HEK293 (cell line): Measurements from ENCODE around the gene KIF22.

Experiments used
- CTCF ChIA-PET: fragments of 350-600 bp; formaldehyde crosslinking; extraction: SDS; loops from one replicate; lab custom pipeline; 2021; ENCODE audit warnings: antibody characterized with exemption; lab: Yijun Ruan, JAX
- POLR2A ChIA-PET: fragments of 300-600 bp; formaldehyde crosslinking; extraction: SDS; loops from one replicate; lab custom pipeline; 2020; ENCODE audit warnings: antibody characterized with exemption, inconsistent platforms; lab: Yijun Ruan, JAX
- H3K27ac ChIP-seq: fragments of 200-500 bp; sonication (Bioruptor generic); 2 replicates; pipeline ENCODE4 v1.5.1; 2014; ENCODE audit warnings: low read depth, low read length, control low read depth, inconsistent platforms; ENCODE audit errors: extremely low read depth
- H3K36me3 ChIP-seq, 2 experiments: fragments of 200-500 bp in 1 of 2; sonication (Bioruptor generic) in 1 of 2; 1 replicate in 1 of 2; 2 replicates in 1 of 2; pipeline ENCODE4 v1.5.1; 2014 to 2017; ENCODE audit warnings: inconsistent platforms in 2 of 2, low read length in 2 of 2; ENCODE audit not compliant: control insufficient read depth in 2 of 2, insufficient read depth in 1 of 2
- H3K4me1 ChIP-seq: fragments of 200-500 bp; sonication (Bioruptor generic); 2 replicates; pipeline ENCODE4 v1.5.1; 2014; ENCODE audit warnings: mild to moderate bottlenecking, low read length, inconsistent platforms; ENCODE audit not compliant: control insufficient read depth, insufficient read depth
- H3K4me3 ChIP-seq: 2 replicates; pipeline ENCODE4 v1.5.1; 2011; ENCODE audit warnings: low read depth, mild to moderate bottlenecking, control low read depth, low read length, moderate library complexity
- H3K9me3 ChIP-seq: fragments of 200-500 bp; sonication (Bioruptor generic); 2 replicates; pipeline ENCODE4 v1.5.1; 2014; ENCODE audit warnings: low read depth, low read length, inconsistent platforms; ENCODE audit not compliant: control insufficient read depth, insufficient read depth
- HOXC10 ChIP-seq: sonication (generic); formaldehyde crosslinking; IDR thresholded peaks from 2 replicates; pipeline ENCODE4 v1.8.1; 2023; ENCODE audit warnings: mild to moderate bottlenecking, missing genetic modification reagents
- MYNN ChIP-seq: fragments of 450-650 bp; formaldehyde crosslinking; IDR thresholded peaks from 2 replicates; pipeline ENCODE4 v1.5.1; 2016; ENCODE audit warnings: missing biosample characterization, missing genetic modification characterization, borderline replicate concordance
- PRDM1 ChIP-seq: fragments of 450-650 bp; formaldehyde crosslinking; IDR thresholded peaks from 2 replicates; pipeline ENCODE4; 2016; ENCODE audit warnings: missing biosample characterization, missing genetic modification characterization
- PRDM10 ChIP-seq: fragments of 450-650 bp; formaldehyde crosslinking; IDR thresholded peaks from 2 replicates; pipeline ENCODE4 v1.5.1; 2016; ENCODE audit warnings: missing biosample characterization, missing genetic modification characterization
- ZNF146 ChIP-seq: fragments of 450-650 bp; formaldehyde crosslinking; IDR thresholded peaks from 2 replicates; pipeline ENCODE4 v1.5.1; 2016; ENCODE audit warnings: missing biosample characterization, missing genetic modification characterization
- ZNF214 ChIP-seq: fragments of 450-650 bp; formaldehyde crosslinking; IDR thresholded peaks from 2 replicates; pipeline ENCODE4 v1.5.1; 2017; ENCODE audit warnings: missing biosample characterization, mild to moderate bottlenecking, missing genetic modification characterization, borderline replicate concordance
- ZNF302 ChIP-seq: fragments of 450-650 bp; formaldehyde crosslinking; IDR thresholded peaks from 2 replicates; pipeline ENCODE4 v1.5.1; 2016; ENCODE audit warnings: missing biosample characterization, missing genetic modification characterization, low read depth
- ZNF341 ChIP-seq: fragments of 450-650 bp; formaldehyde crosslinking; IDR thresholded peaks from 2 replicates; pipeline ENCODE4; 2016; ENCODE audit warnings: low read depth, missing biosample characterization, missing genetic modification characterization
- ZNF350 ChIP-seq: fragments of 450-650 bp; formaldehyde crosslinking; IDR thresholded peaks from 2 replicates; pipeline ENCODE4 v1.5.0; 2017; ENCODE audit warnings: missing biosample characterization, mild to moderate bottlenecking, missing genetic modification characterization
- ZNF521 ChIP-seq: fragments of 450-650 bp; formaldehyde crosslinking; IDR thresholded peaks from 2 replicates; pipeline ENCODE4 v1.5.1; 2017; ENCODE audit warnings: missing biosample characterization, mild to moderate bottlenecking, missing genetic modification characterization
- ZNF544 ChIP-seq: fragments of 450-650 bp; formaldehyde crosslinking; IDR thresholded peaks from 2 replicates; pipeline ENCODE4 v1.5.0; 2017; ENCODE audit warnings: missing biosample characterization, missing genetic modification characterization
- ZNF654 ChIP-seq: fragments of 450-650 bp; formaldehyde crosslinking; IDR thresholded peaks from 2 replicates; pipeline ENCODE4 v1.5.1; 2016; ENCODE audit warnings: low read depth, missing biosample characterization, missing genetic modification characterization
- ZNF658 ChIP-seq: fragments of 450-650 bp; formaldehyde crosslinking; IDR thresholded peaks from 2 replicates; pipeline ENCODE4; 2016; ENCODE audit warnings: missing biosample characterization, missing genetic modification characterization
- ZNF791 ChIP-seq: fragments of 450-650 bp; formaldehyde crosslinking; IDR thresholded peaks from 2 replicates; pipeline ENCODE4 v1.5.1; 2016; ENCODE audit warnings: missing biosample characterization, missing genetic modification characterization
- ZNF792 ChIP-seq: fragments of 450-650 bp; formaldehyde crosslinking; IDR thresholded peaks from 2 replicates; pipeline ENCODE4 v1.5.1; 2016; ENCODE audit warnings: missing biosample characterization, missing genetic modification characterization
- ZSCAN30 ChIP-seq: fragments of 450-650 bp; IDR thresholded peaks from 2 replicates; pipeline ENCODE4 v1.5.1; 2018; ENCODE audit warnings: missing biosample characterization, mild to moderate bottlenecking, missing genetic modification characterization, moderate library complexity
- TF ChIP-seq, protein P1 (sequence below): fragments of 450-650 bp; formaldehyde crosslinking; IDR thresholded peaks from 2 replicates; pipeline ENCODE4 v1.5.1; 2016; ENCODE audit warnings: missing biosample characterization, missing genetic modification characterization, borderline replicate concordance
- TF ChIP-seq, protein P2 (sequence below): fragments of 450-650 bp; formaldehyde crosslinking; IDR thresholded peaks from 2 replicates; pipeline ENCODE4 v1.5.1; 2017; ENCODE audit warnings: missing biosample characterization, missing genetic modification characterization
- TF ChIP-seq, protein P3 (sequence below): fragments of 450-650 bp; formaldehyde crosslinking; conservative IDR thresholded peaks from 2 replicates; pipeline ENCODE4 v1.5.1; 2016; ENCODE audit warnings: low read depth, missing biosample characterization, missing genetic modification characterization

Gene KIF22

GRCh38 chr16:29837841-29838240, 47.3 kb downstream of the KIF22 start:
- ChIA-PET POLR2A (interaction anchor here (0.6 to 0.8 kb wide), 3 partner anchors 9 to 72 kb away, joined by 3 to 4 read pairs (median 3); no protein-coding TSS in a partner anchor), CTCF (interaction anchor here (0.6 to 6.5 kb wide), 4 partner anchors 10 to 860 kb away, joined by 3 to 67 read pairs (median 3); no protein-coding TSS in a partner anchor)
- Histone ChIP-seq H3K4me1 (no peaks in the 10 kb centered on the region), H3K4me3 (no peak overlapping the region), H3K36me3 (peaks cover 0 to 5% of the 10 kb centered on the region in 2 experiments; a peak in 1 of 3 replicates), H3K9me3 (no peaks in the 10 kb centered on the region), H3K27ac (no peak overlapping the region)
- no peak for TF ChIP-seq ZNF792 (tag by site-specific recombination)

DNA sequence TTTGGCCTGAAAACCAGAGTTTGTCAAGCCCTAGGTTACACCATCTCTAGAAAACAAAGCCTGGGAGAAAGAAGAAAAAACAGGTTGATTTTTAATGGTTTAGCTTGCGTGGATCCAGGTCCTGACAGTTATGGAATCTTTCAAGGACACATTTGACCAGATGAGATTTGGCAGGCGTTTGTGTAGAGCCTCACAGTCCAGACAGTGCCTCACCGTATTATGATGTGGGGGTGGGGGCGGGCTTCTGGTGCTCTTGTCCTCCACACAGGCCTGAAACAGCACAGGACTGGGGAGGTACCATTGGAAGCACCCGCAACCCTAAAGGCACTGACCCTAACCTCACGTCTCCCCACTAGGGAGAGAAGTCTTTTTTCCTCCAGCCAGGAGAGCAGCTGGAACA, 49.3 kb downstream of the KIF22 start:
- Histone ChIP-seq H3K4me3 (no peak overlapping the region), H3K9me3 (no peaks in the 10 kb centered on the region), H3K36me3 (no peaks in the 10 kb centered on the region), H3K27ac (no peak overlapping the region), H3K4me1 (no peaks in the 10 kb centered on the region)
- TF ChIP-seq ZNF302: no peak
- TF ChIP-seq ZSCAN30 (tag by site-specific recombination): no peak
- TF ChIP-seq ZNF146 (tag by site-specific recombination): no peak
- CTCF ChIA-PET: interaction anchor here (0.6 to 6.5 kb wide), 5 partner anchors 8 to 192 kb away, joined by 3 to 67 read pairs (median 4); no protein-coding TSS in a partner anchor
- POLR2A ChIA-PET: interaction anchor here (1.1 kb wide), 1 partner anchor 20 kb away, joined by 3 read pairs; the partner anchor contains the start of gene MVP

DNA sequence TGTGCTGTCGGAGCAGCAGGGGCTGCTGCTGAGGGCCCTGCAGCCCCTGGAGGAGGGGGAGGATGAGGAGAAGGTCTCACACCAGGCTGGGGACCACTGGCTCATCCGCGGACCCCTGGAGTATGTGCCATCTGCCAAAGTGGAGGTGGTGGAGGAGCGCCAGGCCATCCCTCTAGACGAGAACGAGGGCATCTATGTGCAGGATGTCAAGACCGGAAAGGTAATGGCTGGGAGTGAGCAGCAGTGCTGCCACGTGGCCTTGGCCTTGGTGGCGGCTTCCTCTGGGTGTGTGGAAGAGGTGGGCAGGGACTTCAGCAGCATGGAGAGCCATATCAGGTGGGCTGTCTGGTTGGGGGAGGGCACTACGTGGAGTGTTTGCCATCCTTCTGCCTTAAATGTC, 49.7 kb downstream of the KIF22 start:
- Histone ChIP-seq H3K4me1 (no peaks in the 10 kb centered on the region), H3K27ac (no peak overlapping the region), H3K9me3 (no peaks in the 10 kb centered on the region), H3K36me3 (no peaks in the 10 kb centered on the region), H3K4me3 (no peak overlapping the region)
- ChIA-PET CTCF (interaction anchor here (0.6 to 6.5 kb wide), 4 partner anchors 8 to 192 kb away, joined by 3 to 67 read pairs (median 4); no protein-coding TSS in a partner anchor), POLR2A (no interaction called here)
- TF ChIP-seq, protein P1, sequence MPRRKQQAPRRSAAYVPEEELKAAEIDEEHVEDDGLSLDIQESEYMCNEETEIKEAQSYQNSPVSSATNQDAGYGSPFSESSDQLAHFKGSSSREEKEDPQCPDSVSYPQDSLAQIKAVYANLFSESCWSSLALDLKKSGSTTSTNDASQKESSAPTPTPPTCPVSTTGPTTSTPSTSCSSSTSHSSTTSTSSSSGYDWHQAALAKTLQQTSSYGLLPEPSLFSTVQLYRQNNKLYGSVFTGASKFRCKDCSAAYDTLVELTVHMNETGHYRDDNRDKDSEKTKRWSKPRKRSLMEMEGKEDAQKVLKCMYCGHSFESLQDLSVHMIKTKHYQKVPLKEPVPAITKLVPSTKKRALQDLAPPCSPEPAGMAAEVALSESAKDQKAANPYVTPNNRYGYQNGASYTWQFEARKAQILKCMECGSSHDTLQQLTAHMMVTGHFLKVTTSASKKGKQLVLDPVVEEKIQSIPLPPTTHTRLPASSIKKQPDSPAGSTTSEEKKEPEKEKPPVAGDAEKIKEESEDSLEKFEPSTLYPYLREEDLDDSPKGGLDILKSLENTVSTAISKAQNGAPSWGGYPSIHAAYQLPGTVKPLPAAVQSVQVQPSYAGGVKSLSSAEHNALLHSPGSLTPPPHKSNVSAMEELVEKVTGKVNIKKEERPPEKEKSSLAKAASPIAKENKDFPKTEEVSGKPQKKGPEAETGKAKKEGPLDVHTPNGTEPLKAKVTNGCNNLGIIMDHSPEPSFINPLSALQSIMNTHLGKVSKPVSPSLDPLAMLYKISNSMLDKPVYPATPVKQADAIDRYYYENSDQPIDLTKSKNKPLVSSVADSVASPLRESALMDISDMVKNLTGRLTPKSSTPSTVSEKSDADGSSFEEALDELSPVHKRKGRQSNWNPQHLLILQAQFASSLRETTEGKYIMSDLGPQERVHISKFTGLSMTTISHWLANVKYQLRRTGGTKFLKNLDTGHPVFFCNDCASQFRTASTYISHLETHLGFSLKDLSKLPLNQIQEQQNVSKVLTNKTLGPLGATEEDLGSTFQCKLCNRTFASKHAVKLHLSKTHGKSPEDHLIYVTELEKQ: no peak
- no peak for TF ChIP-seq HOXC10 (CRISPR knock-in tag)
- no peak for TF ChIP-seq ZNF521 (tag by site-specific recombination)
- no peak for TF ChIP-seq ZNF791 (tag by site-specific recombination)
- TF ChIP-seq, protein P2, sequence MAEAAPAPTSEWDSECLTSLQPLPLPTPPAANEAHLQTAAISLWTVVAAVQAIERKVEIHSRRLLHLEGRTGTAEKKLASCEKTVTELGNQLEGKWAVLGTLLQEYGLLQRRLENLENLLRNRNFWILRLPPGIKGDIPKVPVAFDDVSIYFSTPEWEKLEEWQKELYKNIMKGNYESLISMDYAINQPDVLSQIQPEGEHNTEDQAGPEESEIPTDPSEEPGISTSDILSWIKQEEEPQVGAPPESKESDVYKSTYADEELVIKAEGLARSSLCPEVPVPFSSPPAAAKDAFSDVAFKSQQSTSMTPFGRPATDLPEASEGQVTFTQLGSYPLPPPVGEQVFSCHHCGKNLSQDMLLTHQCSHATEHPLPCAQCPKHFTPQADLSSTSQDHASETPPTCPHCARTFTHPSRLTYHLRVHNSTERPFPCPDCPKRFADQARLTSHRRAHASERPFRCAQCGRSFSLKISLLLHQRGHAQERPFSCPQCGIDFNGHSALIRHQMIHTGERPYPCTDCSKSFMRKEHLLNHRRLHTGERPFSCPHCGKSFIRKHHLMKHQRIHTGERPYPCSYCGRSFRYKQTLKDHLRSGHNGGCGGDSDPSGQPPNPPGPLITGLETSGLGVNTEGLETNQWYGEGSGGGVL (tag by site-specific recombination): no peak
- TF ChIP-seq ZNF654 (tag by site-specific recombination): no peak
- no peak for TF ChIP-seq ZNF350 (tag by site-specific recombination)
- no peak for TF ChIP-seq ZNF214 (tag by site-specific recombination)
- no peak for TF ChIP-seq PRDM1 (tag by site-specific recombination)
- TF ChIP-seq MYNN (tag by site-specific recombination): no peak
- no peak for TF ChIP-seq ZNF544 (tag by site-specific recombination)
- TF ChIP-seq, protein P3, sequence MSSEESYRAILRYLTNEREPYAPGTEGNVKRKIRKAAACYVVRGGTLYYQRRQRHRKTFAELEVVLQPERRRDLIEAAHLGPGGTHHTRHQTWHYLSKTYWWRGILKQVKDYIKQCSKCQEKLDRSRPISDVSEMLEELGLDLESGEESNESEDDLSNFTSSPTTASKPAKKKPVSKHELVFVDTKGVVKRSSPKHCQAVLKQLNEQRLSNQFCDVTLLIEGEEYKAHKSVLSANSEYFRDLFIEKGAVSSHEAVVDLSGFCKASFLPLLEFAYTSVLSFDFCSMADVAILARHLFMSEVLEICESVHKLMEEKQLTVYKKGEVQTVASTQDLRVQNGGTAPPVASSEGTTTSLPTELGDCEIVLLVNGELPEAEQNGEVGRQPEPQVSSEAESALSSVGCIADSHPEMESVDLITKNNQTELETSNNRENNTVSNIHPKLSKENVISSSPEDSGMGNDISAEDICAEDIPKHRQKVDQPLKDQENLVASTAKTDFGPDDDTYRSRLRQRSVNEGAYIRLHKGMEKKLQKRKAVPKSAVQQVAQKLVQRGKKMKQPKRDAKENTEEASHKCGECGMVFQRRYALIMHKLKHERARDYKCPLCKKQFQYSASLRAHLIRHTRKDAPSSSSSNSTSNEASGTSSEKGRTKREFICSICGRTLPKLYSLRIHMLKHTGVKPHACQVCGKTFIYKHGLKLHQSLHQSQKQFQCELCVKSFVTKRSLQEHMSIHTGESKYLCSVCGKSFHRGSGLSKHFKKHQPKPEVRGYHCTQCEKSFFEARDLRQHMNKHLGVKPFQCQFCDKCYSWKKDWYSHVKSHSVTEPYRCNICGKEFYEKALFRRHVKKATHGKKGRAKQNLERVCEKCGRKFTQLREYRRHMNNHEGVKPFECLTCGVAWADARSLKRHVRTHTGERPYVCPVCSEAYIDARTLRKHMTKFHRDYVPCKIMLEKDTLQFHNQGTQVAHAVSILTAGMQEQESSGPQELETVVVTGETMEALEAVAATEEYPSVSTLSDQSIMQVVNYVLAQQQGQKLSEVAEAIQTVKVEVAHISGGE (tag by site-specific recombination): no peak
- TF ChIP-seq PRDM10: no peak
- TF ChIP-seq ZNF658: no peak
- no peak for TF ChIP-seq ZNF341
